HEK293 (cell line): ENCODE results near the gene ECPAS.

Experiments used
- CTCF ChIA-PET: fragments of 350-600 bp; formaldehyde crosslinking; extraction: SDS; loops from one replicate; lab custom pipeline; 2021; ENCODE audit warnings: antibody characterized with exemption; lab: Yijun Ruan, JAX
- POLR2A ChIA-PET: fragments of 300-600 bp; formaldehyde crosslinking; extraction: SDS; loops from one replicate; lab custom pipeline; 2020; ENCODE audit warnings: antibody characterized with exemption, inconsistent platforms; lab: Yijun Ruan, JAX
- H3K27ac ChIP-seq: fragments of 200-500 bp; sonication (Bioruptor generic); 2 replicates; pipeline ENCODE4 v1.5.1; 2014; ENCODE audit warnings: low read depth, low read length, control low read depth, inconsistent platforms; ENCODE audit errors: extremely low read depth
- H3K36me3 ChIP-seq, 2 experiments: fragments of 200-500 bp in 1 of 2; sonication (Bioruptor generic) in 1 of 2; 1 replicate in 1 of 2; 2 replicates in 1 of 2; pipeline ENCODE4 v1.5.1; 2014 to 2017; ENCODE audit warnings: inconsistent platforms in 2 of 2, low read length in 2 of 2; ENCODE audit not compliant: control insufficient read depth in 2 of 2, insufficient read depth in 1 of 2
- H3K4me1 ChIP-seq: fragments of 200-500 bp; sonication (Bioruptor generic); 2 replicates; pipeline ENCODE4 v1.5.1; 2014; ENCODE audit warnings: mild to moderate bottlenecking, low read length, inconsistent platforms; ENCODE audit not compliant: control insufficient read depth, insufficient read depth
- H3K4me3 ChIP-seq: 2 replicates; pipeline ENCODE4 v1.5.1; 2011; ENCODE audit warnings: low read depth, mild to moderate bottlenecking, control low read depth, low read length, moderate library complexity
- H3K9me3 ChIP-seq: fragments of 200-500 bp; sonication (Bioruptor generic); 2 replicates; pipeline ENCODE4 v1.5.1; 2014; ENCODE audit warnings: low read depth, low read length, inconsistent platforms; ENCODE audit not compliant: control insufficient read depth, insufficient read depth
- MYNN ChIP-seq: fragments of 450-650 bp; formaldehyde crosslinking; IDR thresholded peaks from 2 replicates; pipeline ENCODE4 v1.5.1; 2016; ENCODE audit warnings: missing biosample characterization, missing genetic modification characterization, borderline replicate concordance
- PBX3 ChIP-seq: sonication (generic); formaldehyde crosslinking; IDR thresholded peaks from 2 replicates; pipeline ENCODE4 v1.8.1; 2022; ENCODE audit warnings: mild to moderate bottlenecking, moderate library complexity, missing genetic modification reagents
- SALL2 ChIP-seq: fragments of 450-650 bp; formaldehyde crosslinking; IDR thresholded peaks from 2 replicates; pipeline ENCODE4 v1.5.0; 2017; ENCODE audit warnings: missing biosample characterization, mild to moderate bottlenecking, missing genetic modification characterization, borderline replicate concordance
- TCF7L2 ChIP-seq: IDR thresholded peaks from 2 replicates; pipeline ENCODE4 v1.6.1; 2011; ENCODE audit warnings: low read depth, mild to moderate bottlenecking, inconsistent platforms, low read length, moderate library complexity, borderline replicate concordance
- WT1 ChIP-seq: fragments of 450-650 bp; formaldehyde crosslinking; IDR thresholded peaks from 2 replicates; pipeline ENCODE4 v1.5.1; 2016; ENCODE audit warnings: missing biosample characterization, missing genetic modification characterization
- ZBTB1 ChIP-seq: fragments of 450-650 bp; formaldehyde crosslinking; IDR thresholded peaks from 2 replicates; pipeline ENCODE4 v1.5.1; 2016; ENCODE audit warnings: missing biosample characterization, missing genetic modification characterization
- ZNF112 ChIP-seq: fragments of 450-650 bp; formaldehyde crosslinking; IDR thresholded peaks from 2 replicates; pipeline ENCODE4 v1.5.0; 2017; ENCODE audit warnings: missing biosample characterization, missing genetic modification characterization
- ZNF140 ChIP-seq: fragments of 450-650 bp; formaldehyde crosslinking; IDR thresholded peaks from 2 replicates; pipeline ENCODE4 v1.5.1; 2016; ENCODE audit warnings: missing biosample characterization, missing genetic modification characterization
- ZNF16 ChIP-seq: fragments of 450-650 bp; formaldehyde crosslinking; IDR thresholded peaks from 2 replicates; pipeline ENCODE4 v1.5.1; 2016; ENCODE audit warnings: low read depth, missing biosample characterization, missing genetic modification characterization
- ZNF175 ChIP-seq: fragments of 450-650 bp; formaldehyde crosslinking; IDR thresholded peaks from 2 replicates; pipeline ENCODE4 v1.5.1; 2016; ENCODE audit warnings: missing biosample characterization, missing genetic modification characterization
- ZNF202 ChIP-seq: fragments of 450-650 bp; formaldehyde crosslinking; IDR thresholded peaks from 2 replicates; pipeline ENCODE4 v1.5.1; 2016; ENCODE audit warnings: missing biosample characterization, missing genetic modification characterization, borderline replicate concordance
- ZNF280D ChIP-seq: fragments of 450-650 bp; formaldehyde crosslinking; IDR thresholded peaks from 2 replicates; pipeline ENCODE4 v1.5.1; 2016; ENCODE audit warnings: missing biosample characterization, missing genetic modification characterization
- ZNF600 ChIP-seq: fragments of 450-650 bp; formaldehyde crosslinking; IDR thresholded peaks from 2 replicates; pipeline ENCODE4 v1.5.1; 2016; ENCODE audit warnings: missing biosample characterization, missing genetic modification characterization
- ZNF621 ChIP-seq: fragments of 450-650 bp; formaldehyde crosslinking; IDR thresholded peaks from 2 replicates; pipeline ENCODE4 v1.5.1; 2017; ENCODE audit warnings: missing biosample characterization, missing genetic modification characterization
- ZNF768 ChIP-seq: fragments of 450-650 bp; formaldehyde crosslinking; IDR thresholded peaks from 2 replicates; pipeline ENCODE4 v1.5.1; 2018; ENCODE audit warnings: missing biosample characterization, mild to moderate bottlenecking, missing genetic modification characterization
- ZSCAN18 ChIP-seq: fragments of 450-650 bp; formaldehyde crosslinking; IDR thresholded peaks from 2 replicates; pipeline ENCODE4 v1.5.1; 2016; ENCODE audit warnings: missing biosample characterization, missing genetic modification characterization
- TF ChIP-seq, protein P1 (sequence below): fragments of 450-650 bp; formaldehyde crosslinking; IDR thresholded peaks from 2 replicates; pipeline ENCODE4 v1.5.1; 2016; ENCODE audit warnings: missing biosample characterization, missing genetic modification characterization
- TF ChIP-seq, protein P2 (sequence below): fragments of 450-650 bp; formaldehyde crosslinking; IDR thresholded peaks from 2 replicates; pipeline ENCODE4 v1.5.1; 2016; ENCODE audit warnings: missing biosample characterization, missing genetic modification characterization, borderline replicate concordance

Gene ECPAS

GRCh38 chr9:111467778-111468367 is 16.3 kb downstream of the ECPAS start:
- H3K27ac ChIP-seq, result no peak overlapping the region
- no peak for TF ChIP-seq ZNF202
- no peak for TF ChIP-seq ZNF600 (tag by site-specific recombination)
- no peak for TF ChIP-seq ZNF175 (tag by site-specific recombination)
- no peak for TF ChIP-seq WT1 (tag by site-specific recombination)
- no peak for TF ChIP-seq MYNN (tag by site-specific recombination)
- TF ChIP-seq ZNF140, result no peak
- TF ChIP-seq, protein P1, sequence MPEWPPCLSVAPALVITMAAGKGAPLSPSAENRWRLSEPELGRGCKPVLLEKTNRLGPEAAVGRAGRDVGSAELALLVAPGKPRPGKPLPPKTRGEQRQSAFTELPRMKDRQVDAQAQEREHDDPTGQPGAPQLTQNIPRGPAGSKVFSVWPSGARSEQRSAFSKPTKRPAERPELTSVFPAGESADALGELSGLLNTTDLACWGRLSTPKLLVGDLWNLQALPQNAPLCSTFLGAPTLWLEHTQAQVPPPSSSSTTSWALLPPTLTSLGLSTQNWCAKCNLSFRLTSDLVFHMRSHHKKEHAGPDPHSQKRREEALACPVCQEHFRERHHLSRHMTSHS, result no peak
- TF ChIP-seq ZNF768 (tag by site-specific recombination), result no peak
- TF ChIP-seq ZBTB1 (tag by site-specific recombination), result no peak
- no peak for TF ChIP-seq ZSCAN18 (tag by site-specific recombination)
- no peak for TF ChIP-seq ZNF16
- TF ChIP-seq TCF7L2, result no peak
- TF ChIP-seq, protein P2, sequence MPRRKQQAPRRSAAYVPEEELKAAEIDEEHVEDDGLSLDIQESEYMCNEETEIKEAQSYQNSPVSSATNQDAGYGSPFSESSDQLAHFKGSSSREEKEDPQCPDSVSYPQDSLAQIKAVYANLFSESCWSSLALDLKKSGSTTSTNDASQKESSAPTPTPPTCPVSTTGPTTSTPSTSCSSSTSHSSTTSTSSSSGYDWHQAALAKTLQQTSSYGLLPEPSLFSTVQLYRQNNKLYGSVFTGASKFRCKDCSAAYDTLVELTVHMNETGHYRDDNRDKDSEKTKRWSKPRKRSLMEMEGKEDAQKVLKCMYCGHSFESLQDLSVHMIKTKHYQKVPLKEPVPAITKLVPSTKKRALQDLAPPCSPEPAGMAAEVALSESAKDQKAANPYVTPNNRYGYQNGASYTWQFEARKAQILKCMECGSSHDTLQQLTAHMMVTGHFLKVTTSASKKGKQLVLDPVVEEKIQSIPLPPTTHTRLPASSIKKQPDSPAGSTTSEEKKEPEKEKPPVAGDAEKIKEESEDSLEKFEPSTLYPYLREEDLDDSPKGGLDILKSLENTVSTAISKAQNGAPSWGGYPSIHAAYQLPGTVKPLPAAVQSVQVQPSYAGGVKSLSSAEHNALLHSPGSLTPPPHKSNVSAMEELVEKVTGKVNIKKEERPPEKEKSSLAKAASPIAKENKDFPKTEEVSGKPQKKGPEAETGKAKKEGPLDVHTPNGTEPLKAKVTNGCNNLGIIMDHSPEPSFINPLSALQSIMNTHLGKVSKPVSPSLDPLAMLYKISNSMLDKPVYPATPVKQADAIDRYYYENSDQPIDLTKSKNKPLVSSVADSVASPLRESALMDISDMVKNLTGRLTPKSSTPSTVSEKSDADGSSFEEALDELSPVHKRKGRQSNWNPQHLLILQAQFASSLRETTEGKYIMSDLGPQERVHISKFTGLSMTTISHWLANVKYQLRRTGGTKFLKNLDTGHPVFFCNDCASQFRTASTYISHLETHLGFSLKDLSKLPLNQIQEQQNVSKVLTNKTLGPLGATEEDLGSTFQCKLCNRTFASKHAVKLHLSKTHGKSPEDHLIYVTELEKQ, result no peak
- TF ChIP-seq ZNF112 (tag by site-specific recombination), result no peak
- TF ChIP-seq PBX3 (CRISPR knock-in tag), result no peak
- TF ChIP-seq SALL2, result no peak
- no peak for TF ChIP-seq ZNF621 (tag by site-specific recombination)
- TF ChIP-seq ZNF280D (tag by site-specific recombination), result no peak
- no peaks in the 10 kb centered on the region for H3K9me3 ChIP-seq
- ChIA-PET POLR2A (interaction anchor here (0.7 kb wide), 1 partner anchor 17 kb away, joined by 4 read pairs; no protein-coding TSS in a partner anchor), CTCF (no interaction called here)
- H3K4me3 ChIP-seq, result no peak overlapping the region
- H3K4me1 ChIP-seq, result no peaks in the 10 kb centered on the region
- no peaks in the 10 kb centered on the region for H3K36me3 ChIP-seq
